GM21717 (cell line): ENCODE data around the gene PRKAR2A.

Experiments
- ATAC-seq: cut with Tn5 transposase; IDR thresholded peaks from one replicate; pipeline ENCODE4 v1.9.1; 2021; ENCODE audit warnings: mild to moderate bottlenecking, moderate library complexity; ENCODE audit not compliant: unreplicated experiment

The PRKAR2A gene

DNA sequence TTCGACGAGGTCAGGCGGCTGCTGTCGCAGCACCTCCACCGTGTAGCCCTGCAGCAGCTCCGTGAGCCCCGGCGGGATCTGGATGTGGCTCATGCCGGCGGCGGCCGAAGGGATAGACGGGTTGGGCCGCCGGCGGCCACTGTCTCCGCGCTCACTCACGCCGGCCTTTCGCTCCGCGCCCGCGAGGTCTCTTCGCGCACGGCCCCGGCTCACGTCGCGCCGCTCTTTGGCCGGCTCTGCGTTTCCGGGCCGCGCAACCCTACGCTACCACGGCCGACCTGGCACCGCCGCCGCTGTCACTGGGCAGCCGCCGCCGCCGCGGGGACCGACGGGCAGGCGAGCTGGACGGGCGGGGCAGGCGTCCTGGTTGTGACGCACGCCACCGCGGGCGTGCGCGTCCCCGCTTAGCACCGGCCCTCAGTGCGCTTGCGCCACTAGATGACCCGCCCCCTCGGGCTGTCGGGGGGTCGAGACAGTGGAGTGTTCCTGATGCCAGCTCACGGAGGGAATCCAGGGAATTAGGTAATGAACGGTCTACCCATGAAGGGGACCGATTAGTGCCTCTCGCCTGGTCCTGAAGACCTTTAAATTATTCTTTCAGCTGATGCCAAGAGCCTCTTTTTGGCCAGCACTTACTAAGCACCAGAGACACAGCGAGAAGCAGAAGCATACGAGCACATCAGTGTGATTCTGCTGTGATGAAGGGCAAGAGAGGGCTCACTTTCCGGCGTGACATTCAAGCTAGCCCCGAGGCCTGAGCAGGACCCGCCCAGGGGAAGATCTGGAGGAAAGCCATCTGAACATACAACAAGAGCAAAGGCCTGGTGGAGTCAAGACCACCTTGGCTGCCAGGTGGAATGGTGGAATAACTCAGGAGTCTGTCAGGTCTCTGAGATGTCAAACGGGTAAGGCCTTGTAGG, at the start of gene PRKAR2A:
Gene PRKAR2A, minus strand, starts transcription at position 371 of the 920 bp plus-strand sequence. Its CDS starts 278 bp downstream, at position 93.
- peak; percentile 88 for ATAC-seq

DNA sequence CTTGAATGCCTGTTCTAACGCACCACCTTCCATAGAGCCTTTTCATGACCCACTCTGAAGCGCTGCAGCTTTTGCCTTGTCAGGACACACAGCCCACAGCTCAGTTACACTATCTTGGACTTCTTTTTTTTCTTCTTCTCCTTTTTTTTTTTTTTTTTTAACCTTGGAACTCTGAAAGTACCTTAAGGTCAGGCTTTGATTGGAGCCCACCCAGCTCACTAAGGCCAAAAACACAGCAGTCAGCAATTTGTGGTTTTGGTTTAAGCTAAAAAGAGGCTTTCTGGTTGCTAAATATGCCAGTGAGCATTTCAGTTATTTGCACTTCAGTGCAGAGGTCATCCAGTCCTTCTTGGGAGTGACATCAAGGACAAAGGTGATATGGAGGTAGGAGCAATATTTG, 49.3 kb upstream of the PRKAR2A start:
- no peak for ATAC-seq

DNA sequence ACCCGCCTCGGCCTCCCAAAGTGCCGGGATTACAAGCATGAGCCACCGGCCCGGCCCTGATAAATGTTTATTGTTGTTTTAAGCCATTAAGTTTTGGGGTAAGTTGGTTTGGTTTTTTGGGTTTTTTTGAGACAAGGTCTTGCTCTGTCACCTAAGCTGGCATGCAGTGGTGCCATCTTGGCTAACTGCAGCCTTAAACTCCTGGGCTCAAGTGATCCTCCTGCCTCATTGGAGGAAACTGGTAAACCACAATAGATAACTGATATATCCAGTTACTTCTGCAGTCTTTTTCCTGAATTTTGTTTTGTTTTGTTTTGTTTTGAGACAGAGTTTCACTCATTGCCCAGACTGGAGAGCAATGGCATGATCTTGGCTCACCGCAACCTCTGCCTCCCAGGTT, 46.8 kb upstream of the PRKAR2A start:
- ATAC-seq = no peak

DNA sequence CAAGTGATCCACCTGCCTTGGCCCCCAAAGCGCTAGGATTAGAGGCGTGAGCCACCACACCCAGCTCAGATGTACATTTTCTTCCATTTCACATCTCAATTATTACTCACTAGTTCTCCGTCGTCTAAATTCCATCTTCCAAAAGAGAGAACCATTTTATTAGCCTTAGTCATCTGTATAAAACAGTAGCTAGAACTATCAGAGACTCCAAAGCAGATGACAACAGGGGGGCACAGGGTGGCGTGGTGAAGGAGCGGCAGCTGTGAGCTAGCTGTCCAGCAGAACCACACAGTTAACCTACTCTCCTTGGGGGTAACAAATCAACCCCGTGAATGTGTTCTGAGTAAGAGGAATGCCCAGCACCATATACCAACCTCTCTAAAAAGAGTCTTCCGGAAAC, 43.9 kb upstream of the PRKAR2A start:
- no peak for ATAC-seq

DNA sequence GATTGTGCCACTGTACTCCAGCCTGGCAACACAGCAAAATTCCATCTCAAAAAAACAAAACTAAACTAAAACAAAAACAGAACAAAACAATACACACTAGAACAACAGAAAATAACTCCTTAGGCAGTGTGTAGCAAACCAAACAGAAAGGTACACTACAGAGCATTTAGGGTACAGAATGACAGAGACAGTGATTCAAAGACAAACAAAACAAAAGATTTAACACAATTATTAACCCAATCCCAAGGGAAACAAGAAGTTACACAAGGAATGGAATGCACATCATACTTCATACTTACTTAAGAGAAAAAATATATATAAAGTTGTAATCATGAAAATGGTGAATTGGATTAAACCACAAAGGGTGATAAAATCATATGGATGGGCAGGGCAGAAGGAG, 38.1 kb upstream of the PRKAR2A start:
- ATAC-seq = no peak

DNA sequence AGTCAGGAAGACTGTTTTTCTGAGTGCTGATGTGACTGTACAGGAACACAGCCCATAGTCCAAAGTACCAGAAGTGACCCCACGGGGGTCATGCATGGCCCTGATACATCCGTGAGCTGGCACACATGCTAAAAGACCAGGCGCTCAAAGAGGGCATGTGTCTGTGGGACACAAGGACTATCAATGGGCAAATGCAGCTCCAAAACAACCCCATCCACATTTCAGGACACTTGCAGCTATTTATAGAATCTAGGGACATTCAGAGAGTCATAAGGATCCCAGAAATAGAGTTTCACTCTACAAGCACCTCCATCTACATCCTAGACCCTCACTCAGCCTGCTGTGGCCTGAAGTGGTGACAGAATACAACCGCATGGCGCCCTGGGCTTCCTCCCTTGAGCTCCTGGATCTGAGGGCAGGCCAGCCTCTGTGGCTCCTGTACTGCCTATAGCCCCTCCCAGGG, 34.0 kb upstream of the PRKAR2A start:
- ATAC-seq = no peak

DNA sequence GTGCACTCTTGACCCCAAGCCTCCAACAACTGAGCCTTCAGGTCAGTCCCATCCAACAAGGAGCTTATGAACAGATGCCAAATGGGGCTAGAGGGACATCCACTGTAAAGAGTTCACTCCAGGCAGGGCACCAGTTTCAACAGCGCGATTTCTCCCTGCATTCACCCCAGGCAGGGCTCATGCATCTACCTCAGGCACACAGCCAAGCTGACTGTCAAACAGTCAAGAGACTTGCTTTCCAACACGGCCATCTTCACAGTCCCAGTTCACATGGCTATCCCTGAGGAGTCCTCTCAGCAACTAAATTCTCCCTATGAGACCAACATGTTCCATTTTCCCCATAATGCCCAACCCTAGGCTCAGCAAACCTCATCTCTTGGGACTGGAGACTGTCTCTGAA, 33.3 kb upstream of the PRKAR2A start:
- ATAC-seq = no peak

DNA sequence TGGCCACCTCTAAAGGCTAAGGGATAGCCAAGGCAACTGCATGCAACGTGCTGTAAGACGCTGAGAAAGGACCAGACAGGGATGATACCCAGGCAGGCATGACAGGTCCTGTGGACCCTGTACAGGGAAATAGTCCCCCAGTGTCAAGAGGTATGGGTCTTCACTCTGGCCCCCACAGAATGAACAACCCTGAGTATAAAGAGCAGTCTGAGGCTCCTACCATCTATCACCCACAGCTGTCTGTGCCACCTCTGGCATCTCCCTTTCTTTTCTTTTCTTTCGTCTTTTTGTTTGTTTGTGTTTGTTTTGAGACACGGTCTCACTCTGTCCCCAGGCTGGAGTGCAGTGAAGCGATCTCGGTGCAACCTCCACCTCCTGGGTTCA, 32.3 kb upstream of the PRKAR2A start:
- no peak for ATAC-seq

DNA sequence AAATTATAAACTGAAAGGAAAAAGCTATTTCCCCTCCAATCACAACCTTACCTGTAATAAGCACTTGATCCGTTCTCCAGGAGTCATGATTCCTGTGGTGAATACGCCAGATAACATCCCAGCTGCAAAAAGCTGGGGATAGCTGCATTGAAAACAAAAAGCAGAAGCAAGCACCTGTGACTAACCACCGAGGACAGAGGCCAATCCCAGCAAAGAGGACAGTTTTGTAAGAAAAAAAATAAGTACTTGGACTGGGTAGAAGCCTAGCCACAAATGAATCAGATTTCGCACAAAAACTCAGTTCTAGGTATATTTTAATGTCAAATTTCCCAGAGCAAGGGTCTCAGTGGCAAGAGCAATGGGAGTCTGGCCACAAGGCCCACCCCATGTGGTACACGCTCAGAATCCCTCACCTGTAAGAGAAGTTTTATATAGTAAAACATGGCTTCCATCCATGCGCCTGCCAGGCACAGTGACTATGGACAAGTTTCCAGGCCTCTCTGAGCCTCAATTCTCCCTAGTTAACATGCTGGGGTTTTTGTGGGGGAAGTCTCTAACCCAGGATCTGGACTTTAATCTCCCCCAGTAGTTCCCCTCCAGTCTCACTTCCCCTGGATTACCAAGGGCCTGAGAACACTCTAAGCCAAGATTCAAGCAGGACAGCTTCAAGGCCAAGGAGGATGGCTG, 31.8 kb upstream of the PRKAR2A start:
- no peak for ATAC-seq

DNA sequence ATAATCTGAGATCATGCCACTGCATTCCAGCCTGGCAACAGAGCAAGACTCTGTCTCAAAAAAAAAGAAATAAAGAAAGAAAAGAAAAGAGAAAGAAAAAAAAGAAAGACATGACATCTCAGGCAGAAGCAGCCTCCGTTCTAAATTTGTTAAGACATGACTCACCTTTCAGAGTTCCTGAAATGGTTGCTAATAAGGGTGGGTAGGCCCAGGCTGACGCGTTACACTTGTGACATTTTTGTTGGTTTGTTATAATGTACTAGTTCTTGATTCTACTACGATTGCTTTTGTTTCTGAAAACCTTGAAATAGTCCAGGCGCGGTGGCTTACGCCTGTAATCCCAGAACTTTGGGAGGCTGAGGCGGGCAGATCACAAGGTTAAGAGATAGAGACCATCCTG, 30.0 kb upstream of the PRKAR2A start:
- no peak for ATAC-seq

DNA sequence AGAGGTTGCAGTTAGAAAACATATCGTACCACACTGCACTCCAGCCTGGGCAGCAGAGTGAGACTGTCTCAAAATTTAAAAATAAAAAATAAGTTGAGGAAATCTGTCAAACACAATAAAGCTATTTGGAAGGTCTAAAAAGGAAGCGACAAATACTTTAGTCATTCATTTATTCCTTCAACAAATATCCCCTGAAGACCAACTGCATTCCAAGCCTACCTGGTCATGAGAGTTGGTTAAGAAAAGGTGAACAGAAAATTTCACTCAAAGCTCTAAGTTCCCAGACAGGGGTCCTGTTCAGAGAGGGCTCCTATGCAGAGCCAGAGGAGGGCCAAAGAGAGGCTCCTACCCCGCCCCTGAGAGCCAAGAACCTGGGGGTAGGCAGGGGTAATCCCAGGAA, 15.4 kb upstream of the PRKAR2A start:
- ATAC-seq = no peak

DNA sequence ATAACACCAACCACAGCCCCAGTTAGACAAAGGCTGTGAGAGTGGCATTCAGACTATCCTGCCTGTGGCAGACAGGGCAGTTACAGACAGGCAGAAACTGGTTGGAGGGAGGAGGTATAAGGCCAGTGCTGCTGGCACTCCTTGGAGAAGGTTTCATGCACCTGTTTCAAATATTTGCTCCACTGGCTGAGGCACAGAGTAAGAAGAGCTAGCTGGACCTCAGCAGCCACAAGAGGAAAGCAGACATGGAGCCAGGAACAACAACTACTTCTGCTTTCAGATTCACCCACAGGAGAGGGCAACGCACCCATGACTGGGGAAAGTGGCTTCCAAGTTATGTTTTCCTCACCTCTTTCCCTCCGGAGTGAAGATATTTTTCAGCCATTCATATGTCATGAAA, 11.5 kb upstream of the PRKAR2A start:
- ATAC-seq = no peak

DNA sequence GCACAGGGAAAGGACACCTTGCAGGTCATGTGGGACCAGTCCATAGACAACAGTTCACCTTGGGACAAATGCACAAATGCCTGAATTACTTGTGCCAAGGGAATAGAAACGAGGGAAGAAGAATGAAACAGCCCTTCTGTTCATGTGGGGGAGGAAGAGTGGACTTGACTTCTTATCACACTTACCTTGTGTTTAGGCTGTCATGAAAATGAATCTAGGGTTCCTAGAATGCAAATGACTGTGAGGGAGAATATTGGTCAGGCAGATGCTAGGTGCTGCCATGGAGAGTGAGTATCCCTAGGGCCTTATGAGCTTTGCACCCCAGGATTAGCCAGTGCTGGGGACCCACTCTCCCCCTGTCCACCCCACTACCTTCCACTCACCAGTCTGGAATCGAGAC, 11.0 kb upstream of the PRKAR2A start:
- no peak for ATAC-seq

DNA sequence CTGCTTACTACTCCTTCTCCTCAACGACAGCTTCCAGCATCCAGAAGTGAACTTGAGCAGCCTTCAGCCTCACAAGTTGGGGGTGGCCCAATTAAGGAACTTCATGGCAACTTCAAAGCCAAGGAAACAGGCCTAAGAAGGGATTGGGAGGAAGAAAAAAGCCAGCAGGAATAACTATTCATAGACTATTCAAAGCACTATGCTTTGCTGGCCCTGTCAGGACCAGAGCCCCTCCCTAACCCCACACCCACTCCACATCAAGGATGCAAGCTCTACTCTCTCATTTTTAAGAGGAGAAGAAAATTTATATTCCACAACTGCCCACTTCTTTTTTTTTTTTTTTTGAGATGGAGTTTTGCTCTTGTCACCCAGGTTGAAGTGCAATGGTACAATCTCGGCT, 10.0 kb upstream of the PRKAR2A start:
- no peak for ATAC-seq

DNA sequence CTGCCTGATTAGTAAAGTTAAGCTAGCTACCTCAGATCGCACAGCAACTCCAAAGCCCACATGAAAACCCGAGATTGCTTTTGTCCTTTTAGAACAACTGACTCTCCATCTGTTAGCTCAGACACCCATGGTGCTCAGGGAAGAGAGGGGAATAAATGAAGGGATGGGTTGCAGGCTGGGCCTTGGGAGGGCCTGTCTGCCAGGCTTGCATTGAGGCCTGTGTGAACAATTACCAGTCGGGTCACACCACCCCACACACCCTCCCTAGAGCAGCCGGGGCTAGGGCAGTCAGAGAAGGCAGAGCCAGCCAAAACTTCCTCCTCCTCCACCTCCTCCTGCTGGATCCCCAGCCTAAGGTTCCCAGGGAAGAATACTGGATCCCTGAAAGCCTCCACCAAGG, 8.8 kb upstream of the PRKAR2A start:
- no peak for ATAC-seq

DNA sequence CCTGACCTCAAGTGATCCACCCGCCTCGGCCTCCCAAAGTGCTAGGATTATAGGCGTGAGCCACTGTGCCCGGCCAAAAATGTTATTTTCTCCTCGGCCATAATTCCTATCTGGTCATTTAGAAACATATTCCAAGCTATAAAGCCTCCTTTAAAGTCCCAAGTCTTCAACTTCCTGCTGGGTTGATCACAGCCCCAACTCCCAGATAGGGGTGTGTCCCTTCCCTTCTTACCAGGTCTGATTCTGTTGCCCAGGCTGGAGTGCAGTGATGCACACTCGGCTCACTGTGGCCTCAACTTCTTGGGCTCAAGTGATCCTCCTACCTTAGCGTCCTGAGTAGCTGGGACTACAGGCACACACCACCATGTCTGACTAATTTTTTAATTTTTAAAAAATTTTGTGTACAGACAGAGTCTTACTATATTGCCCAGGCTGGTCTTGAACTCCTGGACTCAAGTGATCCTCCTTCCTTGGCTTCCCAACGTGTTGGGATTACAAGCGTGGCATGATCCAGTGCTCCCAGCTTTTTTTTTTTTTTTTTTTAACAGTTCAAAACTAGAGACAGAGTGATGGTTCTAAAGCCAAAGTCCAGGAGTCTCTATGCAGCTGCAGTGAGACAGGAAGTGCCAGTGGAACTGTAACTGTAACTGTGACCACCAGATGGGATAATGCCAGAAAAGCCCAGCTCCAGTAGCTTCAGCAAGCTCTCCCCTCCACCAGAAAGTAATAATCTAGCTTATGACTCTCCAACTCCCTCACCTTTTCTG, 8.2 kb upstream of the PRKAR2A start:
- ATAC-seq = no peak

DNA sequence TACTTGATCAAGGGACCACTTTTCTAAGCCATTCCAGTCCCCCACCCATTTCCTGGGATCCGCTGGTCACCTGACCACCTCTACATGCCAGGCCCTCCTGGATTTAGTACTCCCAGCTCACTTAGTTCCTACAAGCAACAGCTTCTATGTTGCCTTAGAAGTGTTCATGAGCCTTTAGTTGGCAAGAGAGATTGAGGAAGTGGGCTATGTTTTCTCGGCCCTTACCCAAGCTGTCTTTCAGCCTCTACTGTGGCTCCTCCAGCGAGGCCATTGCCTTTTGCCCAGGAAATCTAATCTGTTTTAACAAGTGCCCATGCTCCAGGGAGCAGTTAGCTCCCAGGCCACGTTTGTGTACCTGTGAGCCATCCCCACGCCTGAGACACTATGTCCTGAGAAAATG, 4.5 kb upstream of the PRKAR2A start:
- ATAC-seq = no peak

DNA sequence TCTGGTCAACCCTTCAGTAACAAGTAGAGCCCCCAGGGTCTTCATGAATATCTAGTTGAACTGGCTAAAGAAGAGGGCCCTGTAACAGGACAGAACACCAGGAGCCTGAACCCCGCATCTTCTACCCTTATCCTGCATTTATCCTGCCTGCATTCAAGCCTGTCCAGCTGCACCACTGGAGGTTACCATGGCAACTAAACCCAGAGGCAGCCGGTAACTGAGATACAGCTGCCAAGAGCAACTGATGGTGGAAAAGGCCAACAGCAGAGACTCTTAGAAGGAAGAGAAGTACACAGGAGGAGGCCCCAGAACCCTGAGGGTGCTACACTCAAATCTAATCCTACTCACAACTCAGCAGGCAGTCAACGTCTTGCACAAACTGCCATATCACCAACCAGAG, 3.7 kb upstream of the PRKAR2A start:
- ATAC-seq = no peak

DNA sequence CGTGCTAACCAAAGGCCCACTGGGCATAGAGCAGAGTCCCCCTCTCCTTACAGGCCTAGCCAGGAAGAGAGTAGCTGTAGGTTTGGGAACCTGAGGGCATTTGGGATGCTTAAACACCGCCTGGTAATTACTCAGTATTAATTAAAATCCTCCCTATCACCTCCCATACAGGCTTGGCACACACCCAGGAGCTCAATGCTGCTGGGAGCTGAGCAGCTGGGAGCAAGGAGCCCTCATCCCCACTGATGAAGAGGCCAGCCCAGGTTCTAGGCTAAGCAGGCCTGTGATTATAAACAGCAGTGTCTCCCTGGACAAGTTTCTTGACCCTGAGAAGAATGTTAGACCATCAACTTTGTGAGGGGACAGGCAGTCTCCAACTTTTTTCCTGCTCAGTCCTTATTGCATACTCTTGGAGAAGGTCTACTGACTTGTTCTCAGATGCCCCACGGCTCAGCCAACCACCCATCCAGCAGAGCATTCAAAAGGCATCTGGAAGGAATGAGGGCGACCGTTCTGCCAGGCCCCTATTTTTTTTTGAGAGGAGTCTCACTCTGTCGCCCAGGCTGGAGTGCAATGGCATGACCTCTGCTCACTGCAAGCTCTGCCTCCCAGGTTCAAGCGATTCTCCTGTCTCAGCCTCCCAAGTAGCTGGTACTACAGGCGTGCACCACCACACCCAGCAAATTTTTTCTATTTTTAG, 1.3 kb upstream of the PRKAR2A start:
- no peak for ATAC-seq

DNA sequence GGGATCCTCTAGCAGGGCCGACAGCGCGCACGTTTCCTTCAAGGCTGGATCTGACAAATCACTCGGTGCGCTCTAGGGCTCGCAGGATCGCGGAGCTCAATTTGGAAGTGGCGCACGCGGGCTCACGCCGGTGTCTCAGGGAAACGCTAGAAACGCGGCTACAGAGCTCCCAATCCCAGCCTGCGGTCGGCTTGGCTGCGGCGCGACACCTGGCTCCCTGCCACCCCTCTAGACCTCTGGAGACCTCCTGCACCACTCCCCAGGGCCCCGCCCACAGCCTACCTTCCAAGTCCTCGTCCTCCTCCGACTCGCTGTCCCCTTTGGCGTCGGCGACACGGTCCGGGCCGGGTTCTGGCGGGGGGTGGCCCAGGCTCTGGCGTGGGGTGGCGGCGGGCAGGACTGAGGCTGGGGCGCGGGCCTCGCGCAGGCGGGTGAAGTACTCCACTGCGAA, 596 bp downstream of the PRKAR2A start:
- ATAC-seq = peak; percentile 43

DNA sequence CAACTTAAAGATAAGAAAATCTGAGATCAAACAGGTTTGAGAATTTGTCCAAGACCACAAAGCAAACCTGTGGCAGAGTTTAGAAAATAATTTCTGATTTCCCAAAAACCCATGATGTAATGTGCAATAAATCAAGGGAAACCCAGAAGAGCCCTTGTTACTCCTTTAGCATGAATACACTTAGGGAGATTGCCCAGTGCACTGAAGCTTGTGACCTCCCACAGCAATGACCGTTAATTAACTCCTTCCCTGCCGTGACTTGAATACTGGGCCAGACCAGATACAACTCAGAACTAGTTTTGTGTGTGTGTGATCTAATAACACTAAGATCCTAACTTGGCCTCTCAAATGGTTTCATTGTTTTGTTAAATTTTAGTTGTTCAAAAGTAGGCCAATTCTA, 2.5 kb downstream of the PRKAR2A start:
- no peak for ATAC-seq
